NCI-H1930 (cell line): ENCODE results near the gene ZNF629.
"Not testable (repeated sequence)": the region's sequence is repeated elsewhere in the genome, so short reads cannot be mapped to it uniquely, and the experiment has no call there.

ENCODE experiments used
- DNase-seq, 2 experiments: peaks; one replicate each; lab custom pipeline; 2025; lab: John Stamatoyannopoulos, UW

The ZNF629 gene

GRCh38 chr16:30786936-30787612, at the start of gene ZNF629:
TSS of gene ZNF629 (minus strand) at chr16:30787205. CDS start at chr16:30784482, 2,723 bp downstream.
- peak; percentile 58 to 81 for DNase-seq

DNA sequence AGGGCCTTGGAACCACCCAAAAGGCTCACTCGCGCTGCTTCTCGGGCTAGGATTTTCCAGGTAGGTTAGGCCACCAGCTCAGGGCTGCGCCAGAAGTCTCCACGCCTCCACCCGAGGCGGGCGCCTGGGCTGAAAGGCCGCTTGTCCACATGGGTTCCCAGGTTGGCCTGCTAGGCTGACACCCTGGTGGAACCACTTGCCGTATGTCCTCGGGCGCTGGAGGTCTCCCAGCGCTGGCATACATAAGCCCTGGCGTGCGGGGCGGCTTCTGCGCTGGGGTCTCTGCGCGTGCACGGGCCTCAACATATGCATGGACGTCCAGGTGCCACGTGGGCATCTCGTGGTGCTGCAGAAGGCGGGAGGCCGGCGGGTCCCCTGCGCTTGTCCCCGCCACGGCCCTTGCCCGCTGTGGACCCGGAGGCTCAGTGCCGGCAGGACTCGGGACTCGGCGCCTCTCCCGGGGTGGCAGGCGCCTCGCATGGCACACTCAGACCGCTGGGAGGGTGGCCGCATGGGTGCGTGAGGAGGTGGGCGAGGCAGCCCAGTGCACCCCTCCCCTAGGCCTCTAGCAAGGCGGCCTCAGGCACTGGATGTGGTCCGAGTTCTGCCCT, 47.2 kb upstream of the ZNF629 start:
- DNase-seq = no peak

- no peak for DNase-seq
Measured at GRCh38 chr16:30830072-30830417, 43.0 kb upstream of the ZNF629 start.

- no peak for DNase-seq
Measured at GRCh38 chr16:30829130-30830071, 42.4 kb upstream of the ZNF629 start.

DNA sequence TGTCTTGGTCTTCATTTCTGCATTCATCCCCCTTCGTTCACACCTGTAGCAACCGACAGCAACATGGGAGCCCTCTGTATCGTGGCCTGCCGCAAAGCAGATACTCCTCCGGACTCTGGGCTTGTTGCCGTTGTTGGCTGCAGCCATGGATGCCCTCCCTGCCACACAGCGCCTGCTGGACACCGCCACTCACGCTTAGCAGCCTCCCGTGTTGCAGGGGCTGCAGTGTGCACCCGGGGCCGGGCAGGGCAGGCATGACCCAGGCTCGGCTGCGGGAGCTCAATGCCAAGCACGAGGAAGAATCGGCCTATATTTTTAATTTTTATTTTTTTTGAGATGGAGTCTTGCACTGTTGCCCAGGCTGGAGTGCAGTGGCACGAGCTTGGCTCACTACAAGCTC, 34.9 kb upstream of the ZNF629 start:
- no peak for DNase-seq

GRCh38 chr16:30821441-30821840, 34.4 kb upstream of the ZNF629 start:
- not testable (repeated sequence) for DNase-seq

- no peak for DNase-seq
Measured at GRCh38 chr16:30820952-30821421, 34.0 kb upstream of the ZNF629 start.

GRCh38 chr16:30816769-30817168, 29.8 kb upstream of the ZNF629 start:
- no peak for DNase-seq

DNA sequence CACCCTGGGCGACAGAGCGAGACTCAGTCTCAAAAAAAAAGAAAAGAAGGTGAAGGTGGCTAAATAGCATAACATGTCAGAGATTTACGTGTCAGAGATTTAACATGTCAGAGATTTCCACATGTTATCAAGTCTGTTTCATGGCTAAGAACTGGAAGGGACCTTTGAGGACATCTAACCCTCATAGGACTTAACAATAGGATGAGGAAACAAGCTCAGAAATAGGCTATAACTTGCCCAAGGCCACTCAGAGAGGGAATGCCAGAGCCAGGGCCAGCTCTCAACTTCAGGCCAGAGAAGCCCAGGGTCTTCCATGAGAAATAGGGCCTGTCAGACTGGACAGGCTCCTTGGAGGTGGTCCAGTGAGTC, 26.8 kb upstream of the ZNF629 start:
- DNase-seq = no peak

GRCh38 chr16:30809675-30810074, 22.7 kb upstream of the ZNF629 start:
- not testable (repeated sequence) for DNase-seq

- not testable (repeated sequence) for DNase-seq
Measured at GRCh38 chr16:30808890-30809426, 22.0 kb upstream of the ZNF629 start.

GRCh38 chr16:30808146-30808545, 21.1 kb upstream of the ZNF629 start:
- no peak for DNase-seq

GRCh38 chr16:30805370-30806169, 18.6 kb upstream of the ZNF629 start:
- DNase-seq = peak; percentile 81 to 88

GRCh38 chr16:30805056-30805369, 18.0 kb upstream of the ZNF629 start:
- DNase-seq = no peak

DNA sequence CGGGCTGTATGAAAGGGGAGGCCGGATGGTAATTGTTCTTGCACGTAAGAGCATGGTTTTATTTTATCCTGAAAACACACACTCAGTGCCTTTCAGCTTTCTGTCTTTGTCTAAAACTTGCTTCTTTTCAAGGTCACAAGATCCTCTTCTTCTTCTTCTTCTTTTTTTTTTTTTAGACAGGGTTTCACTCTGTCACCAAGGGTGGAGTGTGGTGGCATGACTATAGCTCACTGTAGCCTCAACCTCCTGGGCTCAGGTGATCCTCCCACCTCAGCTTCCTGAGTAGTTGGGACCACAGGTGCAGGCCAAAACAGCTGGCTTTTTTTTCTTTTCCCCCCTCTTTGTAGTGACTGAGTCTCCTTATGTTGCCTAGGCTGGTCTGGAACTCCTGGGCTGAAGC, 15.9 kb upstream of the ZNF629 start:
- no peak for DNase-seq

- DNase-seq = peak in 1 of 2 experiments; percentile 21
Measured at GRCh38 chr16:30797670-30798309, 10.8 kb upstream of the ZNF629 start.

DNA sequence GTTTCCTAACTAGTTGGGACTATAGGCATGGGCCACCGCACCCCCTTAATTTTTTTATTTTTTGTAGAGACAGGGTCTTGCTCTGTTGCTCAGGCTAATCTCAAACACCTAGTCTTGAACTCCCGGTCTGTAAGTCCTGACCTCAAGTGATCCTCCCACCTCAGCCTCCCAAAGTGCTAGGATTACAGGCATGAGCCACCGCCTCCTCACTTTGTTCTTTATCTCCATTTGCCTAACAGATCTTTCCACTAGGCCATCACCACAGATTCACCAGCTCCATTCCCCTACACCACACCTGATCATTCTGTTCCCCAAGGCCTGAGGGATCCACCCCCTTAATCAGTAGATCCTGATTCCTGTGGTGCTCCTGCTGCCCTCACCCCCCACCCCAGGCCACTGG, 7.6 kb upstream of the ZNF629 start:
- no peak for DNase-seq

- DNase-seq = no peak
Measured at GRCh38 chr16:30793508-30794069, 6.6 kb upstream of the ZNF629 start.

- no peak for DNase-seq
Measured at GRCh38 chr16:30787613-30788378, 791 bp upstream of the ZNF629 start.
